Neural cell (in vitro differentiated cells): ENCODE results near the gene HENMT1.

Experiments
- CTCF ChIP-seq: fragments of 450-650 bp; IDR thresholded peaks from 2 replicates; pipeline ENCODE4 v1.5.1; 2014; ENCODE audit warnings: antibody characterized with exemption, mild to moderate bottlenecking, moderate library complexity; ENCODE audit not compliant: poor library complexity, severe bottlenecking
- EP300 ChIP-seq: fragments of 450-650 bp; conservative IDR thresholded peaks from 2 replicates; pipeline ENCODE4 v1.6.1; 2014; ENCODE audit warnings: antibody characterized with exemption, mild to moderate bottlenecking, moderate library complexity; ENCODE audit not compliant: poor library complexity, severe bottlenecking
- EZH2 ChIP-seq: fragments of 200-600, 300-800 bp; shearing (Covaris generic), sonication (generic); IDR thresholded peaks from 2 replicates; pipeline ENCODE4 v1.6.1; 2014; ENCODE audit warnings: antibody characterized with exemption, low read length, borderline replicate concordance, mild to moderate bottlenecking; ENCODE audit not compliant: insufficient read depth, poor library complexity, severe bottlenecking
- MXI1 ChIP-seq: fragments of 450-650 bp; conservative IDR thresholded peaks from 2 replicates; pipeline ENCODE4 v1.6.1; 2014; ENCODE audit warnings: antibody characterized with exemption, mild to moderate bottlenecking; ENCODE audit not compliant: poor library complexity, severe bottlenecking
- POLR2AphosphoS5 ChIP-seq: IDR thresholded peaks from 2 replicates; pipeline ENCODE4 v1.6.1; 2012
- RAD21 ChIP-seq: fragments of 450-650 bp; conservative IDR thresholded peaks from 2 replicates; pipeline ENCODE4 v1.6.1; 2014; ENCODE audit warnings: antibody characterized with exemption, mild to moderate bottlenecking, moderate library complexity
- REST ChIP-seq: IDR thresholded peaks from 2 replicates; pipeline ENCODE4 v1.6.1; 2012; ENCODE audit warnings: borderline replicate concordance
- TAF1 ChIP-seq: IDR thresholded peaks from 2 replicates; pipeline ENCODE4 v1.6.1; 2012; ENCODE audit warnings: low read depth

GRCh38 chr1:108664481-108664880 lies 3.6 kb upstream of the HENMT1 start:
- TF ChIP-seq POLR2AphosphoS5 (no peak), EZH2 (no peak), REST (no peak), CTCF (no peak), MXI1 (no peak), EP300 (no peak), TAF1 (no peak), RAD21 (no peak)
